ENCODE measurements around the gene CABLES1. TPM values are rescaled to one million over a fixed set of nuclear protein-coding genes. Genes with fewer than 3 reads are reported as not detected.
"Not testable (repeated sequence)": the region's sequence is repeated elsewhere in the genome, so short reads cannot be mapped to it uniquely, and the experiment has no call there.

CABLES1 gene
- total RNA-seq, 1 donor from 2014 or later = 3.1 TPM

GRCh38 chr18:23093772-23094171 is 41.5 kb upstream of the CABLES1 start:
- H3K36me3 Mint-ChIP-seq (ENCODE audit: unreplicated experiment) = no peaks in the 10 kb centered on the region
- H3K4me3 Mint-ChIP-seq (ENCODE audit: unreplicated experiment) = no peak overlapping the region
- TF ChIP-seq CTCF (IDR thresholded peaks at IDR 0.05; ENCODE audit: partially characterized antibody, unreplicated experiment) = no peak
- peaks cover 3% of the 10 kb centered on the region for H3K9me3 Mint-ChIP-seq (ENCODE audit: unreplicated experiment)
- H3K4me1 Mint-ChIP-seq (ENCODE audit: low read depth, unreplicated experiment) = no peaks in the 10 kb centered on the region
- peaks cover 3% of the 10 kb centered on the region for H3K27me3 Mint-ChIP-seq (ENCODE audit: unreplicated experiment)
- no peak overlapping the region for H3K27ac Mint-ChIP-seq (ENCODE audit: unreplicated experiment)
- DNase-seq = no peak

GRCh38 chr18:23094411-23095190 is 40.7 kb upstream of the CABLES1 start:
- TF ChIP-seq CTCF (IDR thresholded peaks at IDR 0.05; ENCODE audit: partially characterized antibody, unreplicated experiment) = no peak
- no peak overlapping the region for H3K4me3 Mint-ChIP-seq (ENCODE audit: unreplicated experiment)
- peaks cover 3% of the 10 kb centered on the region for H3K9me3 Mint-ChIP-seq (ENCODE audit: unreplicated experiment)
- H3K4me1 Mint-ChIP-seq (ENCODE audit: low read depth, unreplicated experiment) = no peaks in the 10 kb centered on the region
- DNase-seq = no peak
- no peak overlapping the region for H3K27ac Mint-ChIP-seq (ENCODE audit: unreplicated experiment)
- H3K36me3 Mint-ChIP-seq (ENCODE audit: unreplicated experiment) = no peaks in the 10 kb centered on the region
- peaks cover 3% of the 10 kb centered on the region for H3K27me3 Mint-ChIP-seq (ENCODE audit: unreplicated experiment)

DNA sequence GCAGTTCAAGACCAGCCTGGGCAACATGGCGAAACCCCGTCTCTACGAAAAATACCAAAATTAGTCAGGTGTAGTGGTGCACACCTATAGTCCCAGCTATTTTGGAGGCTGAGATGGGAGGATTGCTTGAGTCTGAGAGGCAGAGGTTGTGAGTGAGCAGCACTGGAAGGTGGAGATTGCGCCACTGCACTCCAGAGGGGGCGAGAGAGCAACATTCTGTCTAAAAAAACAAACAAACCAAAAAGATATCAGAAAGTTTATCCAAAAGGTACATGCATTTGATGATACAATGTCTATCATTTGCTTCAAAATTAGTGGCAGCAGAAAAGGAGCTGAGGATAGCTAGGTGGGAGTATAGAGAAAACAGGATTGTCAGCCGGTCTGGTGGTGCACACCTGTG is 39.8 kb upstream of the CABLES1 start:
- H3K27me3 Mint-ChIP-seq (ENCODE audit: unreplicated experiment) = peaks cover 2% of the 10 kb centered on the region

DNA sequence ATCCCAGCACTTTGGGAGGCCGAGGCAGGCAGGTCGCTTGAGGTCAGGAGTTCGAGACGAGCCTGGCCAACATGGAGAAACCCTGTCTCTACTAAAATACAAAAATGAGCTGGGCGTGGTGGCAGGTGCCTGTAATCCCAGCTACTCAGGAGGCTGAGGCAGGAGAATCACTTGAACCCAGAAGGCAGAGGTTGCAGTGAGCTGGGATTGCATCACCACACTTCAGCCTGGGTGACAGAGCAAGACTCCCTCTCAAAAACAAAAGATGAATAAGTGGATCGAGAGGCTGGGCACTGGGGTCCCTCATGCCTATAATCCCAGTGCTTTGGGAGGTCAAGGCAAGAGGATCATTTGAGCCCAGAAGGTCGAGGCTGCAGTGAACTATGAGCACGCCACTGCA is 38.3 kb upstream of the CABLES1 start:
- not testable (repeated sequence) for H3K27me3 Mint-ChIP-seq (ENCODE audit: unreplicated experiment); H3K9me3 Mint-ChIP-seq (ENCODE audit: unreplicated experiment); H3K36me3 Mint-ChIP-seq (ENCODE audit: unreplicated experiment); H3K4me1 Mint-ChIP-seq (ENCODE audit: low read depth, unreplicated experiment); DNase-seq; H3K27ac Mint-ChIP-seq (ENCODE audit: unreplicated experiment); H3K4me3 Mint-ChIP-seq (ENCODE audit: unreplicated experiment)

More for the DNA sequence above, 39.8 kb upstream of the CABLES1 start:
- H3K27ac Mint-ChIP-seq (ENCODE audit: unreplicated experiment) = no peak overlapping the region
- H3K4me1 Mint-ChIP-seq (ENCODE audit: low read depth, unreplicated experiment) = no peaks in the 10 kb centered on the region
- no peak for DNase-seq
- no peaks in the 10 kb centered on the region for H3K36me3 Mint-ChIP-seq (ENCODE audit: unreplicated experiment)
- H3K4me3 Mint-ChIP-seq (ENCODE audit: unreplicated experiment) = no peak overlapping the region
- TF ChIP-seq CTCF (IDR thresholded peaks at IDR 0.05; ENCODE audit: partially characterized antibody, unreplicated experiment) = no peak
- peaks cover 3% of the 10 kb centered on the region for H3K9me3 Mint-ChIP-seq (ENCODE audit: unreplicated experiment)

DNA sequence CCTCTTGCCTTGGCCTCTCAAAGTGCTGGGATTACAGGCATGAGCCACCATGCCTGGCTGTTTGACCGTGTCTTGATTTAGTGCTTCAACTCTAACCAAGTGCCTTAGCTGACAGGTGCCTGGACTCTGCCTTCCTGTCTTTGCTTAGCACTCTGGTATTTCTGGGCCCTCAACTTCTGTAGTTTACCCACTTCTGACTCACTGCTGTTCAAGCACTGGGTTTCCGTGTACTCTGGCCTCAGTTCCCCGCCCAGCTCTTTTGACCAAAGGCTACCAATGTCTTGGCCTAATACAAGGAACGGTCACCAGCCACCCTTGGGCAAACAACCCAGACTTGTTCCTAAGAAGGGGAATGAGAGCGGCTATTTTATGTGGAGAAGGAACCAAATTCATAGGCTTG is 35.7 kb upstream of the CABLES1 start:
- H3K27me3 Mint-ChIP-seq (ENCODE audit: unreplicated experiment) = no peaks in the 10 kb centered on the region
- H3K9me3 Mint-ChIP-seq (ENCODE audit: unreplicated experiment) = peaks cover 2% of the 10 kb centered on the region
- no peaks in the 10 kb centered on the region for H3K4me1 Mint-ChIP-seq (ENCODE audit: low read depth, unreplicated experiment)
- no peak overlapping the region for H3K27ac Mint-ChIP-seq (ENCODE audit: unreplicated experiment)
- TF ChIP-seq CTCF (IDR thresholded peaks at IDR 0.05; ENCODE audit: partially characterized antibody, unreplicated experiment) = no peak
- no peaks in the 10 kb centered on the region for H3K36me3 Mint-ChIP-seq (ENCODE audit: unreplicated experiment)
- no peak overlapping the region for H3K4me3 Mint-ChIP-seq (ENCODE audit: unreplicated experiment)
- no peak for DNase-seq

Data from glutamatergic neuron (in vitro differentiated cells).